VCaP (cell line): Measurements from ENCODE around the gene CHD2.

Experiments
- H3K27ac ChIP-seq: fragments of 450-650 bp; 2 replicates; pipeline ENCODE4 v1.5.1; 2017
- CTCF ChIP-seq: fragments of 450-650 bp; conservative IDR thresholded peaks from 2 replicates; pipeline ENCODE4 v1.5.1; 2017; ENCODE audit warnings: mild to moderate bottlenecking, moderate library complexity

Gene CHD2

GRCh38 chr15:92968926-92969651 lies 69.0 kb downstream of the CHD2 start:
- no peak overlapping the region for H3K27ac ChIP-seq
- no peak for TF ChIP-seq CTCF

DNA sequence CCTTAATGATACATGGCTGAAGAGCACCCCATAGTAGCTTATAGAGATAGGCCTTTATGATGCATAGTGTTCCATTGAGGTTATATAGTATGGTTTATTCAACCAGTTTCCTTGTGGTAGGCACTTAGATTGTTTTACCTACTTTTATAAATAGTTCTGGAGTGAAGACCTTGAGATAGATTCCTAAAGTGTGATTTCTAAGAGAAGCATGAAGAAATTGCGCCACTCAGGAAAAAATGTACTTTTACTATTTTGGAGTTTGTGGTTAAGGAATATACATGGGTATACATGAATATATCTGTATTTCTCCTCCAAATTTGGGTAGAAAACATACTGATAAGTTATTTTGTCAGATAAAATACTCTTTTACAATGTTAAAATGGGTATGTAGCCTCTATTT lies 70.5 kb downstream of the CHD2 start:
- TF ChIP-seq CTCF: no peak
- no peak overlapping the region for H3K27ac ChIP-seq

GRCh38 chr15:92971081-92971480 lies 71.0 kb downstream of the CHD2 start:
- H3K27ac ChIP-seq: no peak overlapping the region
- TF ChIP-seq CTCF: no peak

DNA sequence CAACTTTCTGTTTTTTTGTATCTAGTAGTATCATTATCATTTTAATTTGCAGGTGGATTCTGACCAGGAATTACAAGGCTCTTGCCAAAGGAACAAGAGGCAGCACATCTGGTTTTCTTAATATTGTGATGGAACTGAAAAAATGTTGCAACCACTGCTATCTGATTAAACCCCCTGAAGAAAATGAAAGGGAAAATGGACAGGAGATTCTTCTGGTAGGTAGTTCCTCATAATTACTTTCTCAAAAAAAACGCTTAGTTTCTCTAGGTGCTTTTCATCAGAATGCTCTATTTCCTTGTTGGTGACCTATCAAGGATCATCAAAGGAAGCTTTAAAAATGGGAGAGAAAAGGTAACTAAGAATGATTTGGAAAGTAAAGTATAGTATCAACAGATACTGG lies 71.6 kb downstream of the CHD2 start:
- TF ChIP-seq CTCF: no peak
- H3K27ac ChIP-seq: no peak overlapping the region

DNA sequence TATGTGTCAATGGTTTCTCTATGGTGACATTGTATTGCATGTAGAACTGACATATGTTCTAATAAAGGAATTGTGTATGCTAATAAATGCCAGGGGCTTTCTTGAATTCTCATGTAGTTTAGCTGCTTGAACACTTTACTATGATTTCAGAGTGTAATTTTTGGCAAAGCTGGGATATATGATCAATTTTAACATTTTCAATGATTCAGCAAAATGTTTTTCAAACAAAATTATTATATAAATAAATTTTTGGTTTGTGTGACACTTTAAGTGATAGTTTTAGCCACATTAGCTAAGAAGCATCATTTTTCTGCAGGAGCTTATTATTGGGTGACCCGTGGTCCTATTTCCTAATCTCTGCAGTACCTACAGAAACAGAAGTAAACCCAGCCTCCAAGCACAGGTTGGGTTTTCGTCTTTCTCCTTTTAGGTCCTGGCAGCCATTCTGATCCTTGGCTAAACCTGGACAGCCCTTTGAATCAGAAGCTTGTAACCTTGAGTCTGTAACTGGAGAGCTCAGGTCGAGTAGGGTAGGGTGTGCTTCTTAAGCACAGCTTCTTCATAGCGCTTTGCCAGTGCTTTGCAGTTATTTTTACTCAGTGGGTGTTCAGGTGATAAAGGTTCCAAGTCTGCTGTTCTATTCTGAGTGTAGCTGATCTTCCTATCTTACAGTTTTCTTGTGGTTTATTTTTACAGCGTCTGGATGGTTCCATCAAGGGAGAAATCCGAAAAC lies 74.2 kb downstream of the CHD2 start:
- TF ChIP-seq CTCF: no peak
- H3K27ac ChIP-seq: no peak overlapping the region

DNA sequence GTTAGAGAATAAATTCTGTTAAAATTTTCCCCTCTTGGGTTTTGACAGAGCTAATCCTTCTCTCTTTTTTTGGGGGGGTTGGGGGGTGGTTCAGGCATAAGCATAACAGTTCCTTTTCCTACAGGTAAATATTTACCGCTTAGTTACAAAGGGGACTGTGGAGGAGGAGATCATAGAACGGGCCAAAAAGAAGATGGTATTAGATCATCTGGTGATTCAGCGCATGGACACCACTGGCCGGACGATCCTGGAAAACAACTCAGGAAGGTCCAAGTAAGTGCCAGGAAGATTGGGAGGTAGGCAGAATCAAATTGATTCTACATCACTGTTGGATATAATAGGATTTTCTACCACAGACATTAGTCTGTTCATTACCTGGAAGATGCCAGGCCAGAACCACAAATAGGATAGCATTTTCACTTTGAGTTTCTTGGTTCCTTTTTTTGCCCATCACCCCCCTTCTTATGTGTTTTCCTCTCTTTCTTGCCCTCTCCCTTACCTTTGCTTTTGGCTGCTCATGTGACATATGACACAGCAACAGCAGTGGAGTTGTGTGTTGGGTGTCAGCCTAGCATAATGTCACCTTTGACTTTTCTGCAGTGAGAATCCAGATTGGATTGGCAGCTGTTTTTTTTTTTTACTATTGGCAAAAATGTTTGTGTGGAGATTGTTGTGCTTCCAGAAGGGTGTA lies 79.0 kb downstream of the CHD2 start:
- TF ChIP-seq CTCF: no peak
- H3K27ac ChIP-seq: no peak overlapping the region

DNA sequence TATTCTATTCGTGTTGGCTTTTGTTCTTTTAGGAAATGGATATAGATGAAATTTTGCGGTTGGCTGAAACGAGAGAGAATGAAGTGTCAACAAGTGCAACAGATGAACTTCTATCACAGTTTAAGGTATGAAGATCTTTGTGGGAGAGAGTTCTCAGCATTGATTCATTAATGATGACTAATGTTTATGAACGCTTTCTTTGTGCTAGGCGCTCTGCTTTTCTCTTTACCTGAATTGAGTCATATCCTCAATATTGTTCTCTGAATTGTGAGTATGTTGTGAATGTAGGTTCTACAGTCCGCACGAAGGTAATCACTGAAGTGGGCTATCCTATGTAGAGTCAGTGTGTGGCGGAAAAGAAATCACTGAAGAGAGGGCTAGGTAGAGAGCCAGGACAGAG lies 81.2 kb downstream of the CHD2 start:
- H3K27ac ChIP-seq: no peak overlapping the region
- no peak for TF ChIP-seq CTCF
